HepG2 (cell line): Measurements from ENCODE around the gene TK1. TPM values are rescaled to one million over a fixed set of nuclear protein-coding genes. Genes with fewer than 3 reads are reported as not detected.

Source experiments
- ARID5B ChIP-seq: IDR thresholded peaks from 2 replicates; pipeline ENCODE4 v1.4.0; 2020; ENCODE audit warnings: mild to moderate bottlenecking, missing genetic modification reagents
- ELK4 ChIP-seq: sonication (generic); formaldehyde crosslinking; IDR thresholded peaks from 2 replicates; pipeline ENCODE4 v1.9.0; 2021; ENCODE audit warnings: missing genetic modification reagents, borderline replicate concordance
- GABPB1 ChIP-seq: IDR thresholded peaks from 2 replicates; pipeline ENCODE4 v1.6.1; 2016; ENCODE audit warnings: mild to moderate bottlenecking, missing genetic modification reagents, moderate library complexity, missing compliant biosample characterization
- IKZF5 ChIP-seq: IDR thresholded peaks from 2 replicates; pipeline ENCODE4 v1.6.1; 2018; ENCODE audit warnings: missing genetic modification reagents, mild to moderate bottlenecking, missing compliant biosample characterization
- PRDM4 ChIP-seq: sonication (generic); formaldehyde crosslinking; IDR thresholded peaks from 2 replicates; pipeline ENCODE4 v1.9.0; 2021; ENCODE audit warnings: missing genetic modification reagents, borderline replicate concordance
- SIN3B ChIP-seq: fragments of 150-350 bp; IDR thresholded peaks from 2 replicates; pipeline ENCODE4 v1.6.1; 2014; ENCODE audit warnings: low read length
- SIX4 ChIP-seq: sonication (generic); formaldehyde crosslinking; IDR thresholded peaks from 2 replicates; pipeline ENCODE4 v1.4.0; 2020; ENCODE audit warnings: missing genetic modification reagents
- TFDP2 ChIP-seq: sonication (generic); formaldehyde crosslinking; IDR thresholded peaks from 2 replicates; pipeline ENCODE4 v1.4.0; 2020; ENCODE audit warnings: missing genetic modification reagents
- TOPORS ChIP-seq: sonication (generic); formaldehyde crosslinking; IDR thresholded peaks from 2 replicates; pipeline ENCODE4 v1.8.0; 2023; ENCODE audit warnings: mild to moderate bottlenecking, missing genetic modification reagents
- ZNF331 ChIP-seq: sonication (generic); formaldehyde crosslinking; IDR thresholded peaks from 2 replicates; pipeline ENCODE4 v1.4.0; 2020; ENCODE audit warnings: missing genetic modification reagents
- ZNF572 ChIP-seq: sonication (generic); formaldehyde crosslinking; IDR thresholded peaks from 2 replicates; pipeline ENCODE4 v1.5.1; 2020; ENCODE audit warnings: mild to moderate bottlenecking, missing genetic modification reagents
- ZNF616 ChIP-seq: sonication (generic); formaldehyde crosslinking; IDR thresholded peaks from 2 replicates; pipeline ENCODE4 v1.5.0; 2020; ENCODE audit warnings: low read depth, mild to moderate bottlenecking, missing genetic modification reagents
- ZNF639 ChIP-seq: conservative IDR thresholded peaks from 2 replicates; pipeline ENCODE4 v1.6.1; 2018; ENCODE audit warnings: missing genetic modification reagents
- ZNF737 ChIP-seq: sonication (generic); formaldehyde crosslinking; IDR thresholded peaks from 2 replicates; pipeline ENCODE4 v1.5.0; 2020; ENCODE audit warnings: missing genetic modification reagents, mild to moderate bottlenecking, borderline replicate concordance
- ZNF777 ChIP-seq: sonication (generic); formaldehyde crosslinking; IDR thresholded peaks from 2 replicates; pipeline ENCODE4 v1.4.0; 2020; ENCODE audit warnings: missing genetic modification reagents
- polyA plus RNA-seq, 8 experiments: library from polyadenylated mRNA; depleted of rRNA in 3 of 8; stranded (reverse) in 7 of 8; unstranded in 1 of 8; fragments of >200 nt; fragmentation: Illumina TruSeq in 4 of 8; extraction: Trizol in 4 of 8; gene quantifications; 2 replicates each; pipeline versions ENCODE4 v1.2.1 to v1.2.3, GENCODE V29; 2011 to 2016; ENCODE audit warnings: low read depth in 4 of 8, missing spikeins in 1 of 8, mixed read lengths in 1 of 8; ENCODE audit not compliant: insufficient read depth in 1 of 8
- total RNA-seq, 5 experiments: library from RNA; depleted of rRNA; stranded (reverse); fragments of >200 nt; fragmentation: Illumina TruSeq; extraction: Trizol; gene quantifications; 2 replicates each; pipeline ENCODE4 v1.2.3, GENCODE V29; 2016; ENCODE audit warnings: low read depth in 1 of 5

Gene TK1
- total and polyA plus RNA-seq, 2 of the 13 experiments (the other 11 are each of a cell fraction or from before 2014, with no cell fraction given) = 45.0 to 96.0 TPM

- 0 out of 2 replicates have a peak, but pooled peaks have one; percentile 80 for TF ChIP-seq IKZF5 (CRISPR knock-in tag)
- TF ChIP-seq ZNF331 (CRISPR knock-in tag) = peak; percentile 91
- no peak for TF ChIP-seq ZNF737 (CRISPR knock-in tag)
- peak; percentile 68 for TF ChIP-seq ARID5B
- peak; percentile 88 for TF ChIP-seq ZNF777 (CRISPR knock-in tag)
- no peak for TF ChIP-seq PRDM4 (CRISPR knock-in tag)
- TF ChIP-seq SIN3B = peak; percentile 99
- TF ChIP-seq ZNF616 (CRISPR knock-in tag) = no peak
- TF ChIP-seq SIX4 (CRISPR knock-in tag) = no peak
- TF ChIP-seq TFDP2 (CRISPR knock-in tag) = peak; percentile 100
- TF ChIP-seq ZNF639 = peak; percentile 61; the same call in 1 of the 2 replicates
- no peak for TF ChIP-seq ELK4 (CRISPR knock-in tag)
- TF ChIP-seq ZNF572 (CRISPR knock-in tag) = no peak
- TF ChIP-seq TOPORS = peak; percentile 97
- TF ChIP-seq GABPB1 (CRISPR knock-in tag) = peak; percentile 92
These were observed 27.3 kb upstream of the TK1 start, which contains the start of gene BIRC5 (continued) for GRCh38 chr17:78214016-78214705.
